ENCODE measurements around the gene ABCF3.
A peak's percentile ranks its signal among the peaks of the same experiment; 100 is the strongest.

ABCF3 gene

GRCh38 chr3:184229394-184230080 is 43.5 kb downstream of the ABCF3 start, which contains the start of gene VWA5B2:
VWA5B2 (plus strand) TSS chr3:184229585; CDS start chr3:184230529, 944 bp downstream.
- Histone ChIP-seq H3K9me3 (ENCODE audit: severe bottlenecking) (no peaks in the 10 kb centered on the region), H3K27ac (ENCODE audit: poor library complexity, severe bottlenecking) (no peak within 1 kb of the TSS), H3K4me1 (ENCODE audit: insufficient read depth, poor library complexity, severe bottlenecking) (peaks cover 3% of the 10 kb centered on the region), H3K36me3 (ENCODE audit: low read depth) (no peaks in the 10 kb centered on the region), H3K4me3 (ENCODE audit: severe bottlenecking) (peak within 1 kb of the TSS; percentile 28), H3K27me3 (ENCODE audit: insufficient read depth, poor library complexity, severe bottlenecking) (peaks cover 37% of the 10 kb centered on the region)
- ATAC-seq (ENCODE audit: low read depth) (peak; percentile 76), DNase-seq (ENCODE audit: low spot score) (peak; percentile 61)
- no peak for TF ChIP-seq CTCF (IDR thresholded peaks at IDR 0.05; ENCODE audit: poor library complexity, severe bottlenecking)

GRCh38 chr3:184230081-184230602 is 44.1 kb downstream of the ABCF3 start:
- ATAC-seq (ENCODE audit: low read depth) (no peak), DNase-seq (ENCODE audit: low spot score) (no peak)
- Histone ChIP-seq H3K27me3 (ENCODE audit: insufficient read depth, poor library complexity, severe bottlenecking) (peaks cover 37% of the 10 kb centered on the region), H3K4me1 (ENCODE audit: insufficient read depth, poor library complexity, severe bottlenecking) (peaks cover 3% of the 10 kb centered on the region), H3K4me3 (ENCODE audit: severe bottlenecking) (peak overlapping the region; percentile 28), H3K36me3 (ENCODE audit: low read depth) (no peaks in the 10 kb centered on the region), H3K27ac (ENCODE audit: poor library complexity, severe bottlenecking) (no peak overlapping the region), H3K9me3 (ENCODE audit: severe bottlenecking) (no peaks in the 10 kb centered on the region)
- TF ChIP-seq CTCF (IDR thresholded peaks at IDR 0.05; ENCODE audit: poor library complexity, severe bottlenecking), result no peak

- no peak for TF ChIP-seq CTCF (IDR thresholded peaks at IDR 0.05; ENCODE audit: poor library complexity, severe bottlenecking)
- Histone ChIP-seq H3K9me3 (ENCODE audit: severe bottlenecking) (no peaks in the 10 kb centered on the region), H3K4me1 (ENCODE audit: insufficient read depth, poor library complexity, severe bottlenecking) (peaks cover 3% of the 10 kb centered on the region), H3K4me3 (ENCODE audit: severe bottlenecking) (peak overlapping the region; percentile 28), H3K36me3 (ENCODE audit: low read depth) (no peaks in the 10 kb centered on the region), H3K27me3 (ENCODE audit: insufficient read depth, poor library complexity, severe bottlenecking) (peaks cover 37% of the 10 kb centered on the region), H3K27ac (ENCODE audit: poor library complexity, severe bottlenecking) (no peak overlapping the region)
- DNase-seq (ENCODE audit: low spot score) (peak; percentile 60), ATAC-seq (ENCODE audit: low read depth) (peak; percentile 54)
These were observed 44.9 kb downstream of the ABCF3 start for GRCh38 chr3:184230603-184231528.

GRCh38 chr3:184231671-184232070 is 45.7 kb downstream of the ABCF3 start:
- Histone ChIP-seq H3K9me3 (ENCODE audit: severe bottlenecking) (no peaks in the 10 kb centered on the region), H3K27ac (ENCODE audit: poor library complexity, severe bottlenecking) (no peak overlapping the region), H3K27me3 (ENCODE audit: insufficient read depth, poor library complexity, severe bottlenecking) (peaks cover 37% of the 10 kb centered on the region), H3K36me3 (ENCODE audit: low read depth) (no peaks in the 10 kb centered on the region), H3K4me3 (ENCODE audit: severe bottlenecking) (no peak overlapping the region), H3K4me1 (ENCODE audit: insufficient read depth, poor library complexity, severe bottlenecking) (peaks cover 3% of the 10 kb centered on the region)
- no peak for TF ChIP-seq CTCF (IDR thresholded peaks at IDR 0.05; ENCODE audit: poor library complexity, severe bottlenecking)
- no peak for ATAC-seq (ENCODE audit: low read depth)
- DNase-seq (ENCODE audit: low spot score), result no peak
